GM23338 (cell line): ENCODE results near the gene TRIM73.
"Not testable (repeated sequence)": the region's sequence is repeated elsewhere in the genome, so short reads cannot be mapped to it uniquely, and the experiment has no call there.

Source experiments
- CREB1 ChIP-seq: fragments of 250-450 bp; sonication (Bioruptor Pico); IDR thresholded peaks from 2 replicates; pipeline ENCODE4 v1.5.0; 2020; ENCODE audit warnings: low read depth, mild to moderate bottlenecking, moderate library complexity
- CTCF ChIP-seq, 2 experiments: fragments of 200-600 bp in 1 of 2; sonication (generic) in 1 of 2; conservative IDR thresholded peaks; 2 replicates each; pipeline versions ENCODE4 v1.5.1 to v1.6.1; 2016 to 2017; ENCODE audit warnings: antibody characterized with exemption in 2 of 2, low read depth in 2 of 2, mild to moderate bottlenecking in 2 of 2, moderate library complexity in 1 of 2
- ETS1 ChIP-seq: IDR thresholded peaks from 2 replicates; pipeline ENCODE4 v1.6.1; 2016; ENCODE audit warnings: antibody characterized with exemption
- EZH2 ChIP-seq: fragments of 200-600 bp; sonication (generic); IDR thresholded peaks from one replicate; pipeline ENCODE4 v1.8.0; 2017; ENCODE audit warnings: antibody characterized with exemption, mild to moderate bottlenecking, low read depth; ENCODE audit not compliant: unreplicated experiment
- POLR2AphosphoS5 ChIP-seq: IDR thresholded peaks from 2 replicates; pipeline ENCODE4 v1.6.1; 2016; ENCODE audit warnings: antibody characterized with exemption, low read depth
- REST ChIP-seq: IDR thresholded peaks from one replicate; pipeline ENCODE4 v1.6.1; 2018; ENCODE audit warnings: antibody characterized with exemption; ENCODE audit not compliant: unreplicated experiment

GRCh38 chr7:75415829-75416373 lies 20.5 kb downstream of the TRIM73 start:
- TF ChIP-seq POLR2AphosphoS5; REST; CTCF (conservative IDR thresholded peaks at IDR 0.05; ENCODE audit: low read depth in 2 of 2); ETS1; EZH2; CREB1: not testable (repeated sequence)
